GM12865 (cell line): ENCODE measurements around the gene CTNND2.

Source experiments
- DNase-seq: peaks from one replicate; pipeline ENCODE4 v3.0.0; 2010; ENCODE audit warnings: low read depth
- H3K4me3 ChIP-seq: 2 replicates; pipeline ENCODE4 v1.5.1; 2011; ENCODE audit warnings: mild to moderate bottlenecking, low read depth, low read length, control low read depth
- CTCF ChIP-seq: IDR thresholded peaks from 2 replicates; pipeline ENCODE4 v1.5.1; 2011; ENCODE audit warnings: low read length, control low read depth, low read depth, inconsistent platforms; ENCODE audit not compliant: insufficient read depth; ENCODE audit errors: missing control alignments

Gene CTNND2

DNA sequence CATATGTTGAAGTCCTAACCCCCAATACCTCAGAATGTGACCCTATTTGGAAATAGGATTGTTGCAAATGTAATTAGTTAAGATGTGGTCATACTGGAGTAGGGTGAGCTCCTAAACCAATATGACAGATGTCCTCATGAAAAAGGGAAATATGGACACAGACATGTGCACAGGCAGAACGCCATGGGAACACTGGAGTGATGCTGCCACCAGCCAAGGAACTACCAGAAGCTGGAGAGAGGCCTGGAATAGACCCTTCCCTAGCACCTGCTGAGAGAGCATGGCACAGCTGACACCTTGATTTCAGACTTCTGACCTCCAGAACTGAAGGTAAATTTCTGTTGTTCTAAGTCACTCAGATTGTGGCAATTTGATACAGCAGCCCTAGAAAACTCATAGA, 110.8 kb downstream of the CTNND2 start:
- TF ChIP-seq CTCF: no peak
- DNase-seq: no peak
- no peak overlapping the region for H3K4me3 ChIP-seq

DNA sequence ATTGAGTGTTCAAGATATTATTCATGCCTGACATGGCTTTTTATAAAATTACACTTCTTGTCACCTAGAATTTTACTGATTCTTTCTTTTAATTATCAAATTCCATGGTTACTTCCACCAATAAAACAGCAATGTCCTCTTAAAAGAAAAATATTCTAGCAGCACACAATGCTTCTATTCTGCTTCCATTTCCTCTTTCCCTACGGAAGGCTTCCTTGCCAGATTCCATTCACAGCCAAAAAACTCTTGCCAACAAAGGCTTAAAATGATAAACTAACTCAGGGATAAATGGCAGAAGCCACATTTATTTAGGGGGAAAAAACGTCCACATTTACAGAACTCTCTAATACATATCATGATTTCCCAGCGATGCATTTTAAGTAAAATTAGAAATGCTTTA, 111.6 kb downstream of the CTNND2 start:
- H3K4me3 ChIP-seq: no peak overlapping the region
- TF ChIP-seq CTCF: no peak
- DNase-seq: no peak

GRCh38 chr5:11791792-11792191, 112.5 kb downstream of the CTNND2 start:
- DNase-seq: no peak
- TF ChIP-seq CTCF: no peak
- H3K4me3 ChIP-seq: no peak overlapping the region

DNA sequence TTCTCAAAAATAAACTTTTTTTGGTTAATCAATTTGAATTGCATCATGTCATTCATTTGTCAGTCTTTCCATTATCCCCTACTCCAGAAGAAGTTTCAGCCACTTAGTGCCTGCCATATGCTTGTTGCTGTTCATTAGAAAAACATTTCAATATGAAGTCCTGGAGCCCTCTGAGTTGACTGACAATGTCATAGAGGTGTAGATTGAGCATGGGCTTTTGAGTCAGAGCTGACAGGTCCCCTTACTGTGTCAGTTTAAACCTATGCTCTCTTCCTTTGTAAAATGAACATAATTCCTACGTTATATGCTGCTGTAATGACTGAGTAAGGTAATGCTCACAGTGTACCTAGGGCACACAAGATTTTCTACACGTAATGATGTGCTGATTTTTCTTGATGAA, 114.0 kb downstream of the CTNND2 start:
- TF ChIP-seq CTCF: no peak
- DNase-seq: no peak
- H3K4me3 ChIP-seq: no peak overlapping the region

GRCh38 chr5:11785771-11786352, 118.4 kb downstream of the CTNND2 start:
- no peak for DNase-seq
- TF ChIP-seq CTCF: no peak
- no peak overlapping the region for H3K4me3 ChIP-seq

DNA sequence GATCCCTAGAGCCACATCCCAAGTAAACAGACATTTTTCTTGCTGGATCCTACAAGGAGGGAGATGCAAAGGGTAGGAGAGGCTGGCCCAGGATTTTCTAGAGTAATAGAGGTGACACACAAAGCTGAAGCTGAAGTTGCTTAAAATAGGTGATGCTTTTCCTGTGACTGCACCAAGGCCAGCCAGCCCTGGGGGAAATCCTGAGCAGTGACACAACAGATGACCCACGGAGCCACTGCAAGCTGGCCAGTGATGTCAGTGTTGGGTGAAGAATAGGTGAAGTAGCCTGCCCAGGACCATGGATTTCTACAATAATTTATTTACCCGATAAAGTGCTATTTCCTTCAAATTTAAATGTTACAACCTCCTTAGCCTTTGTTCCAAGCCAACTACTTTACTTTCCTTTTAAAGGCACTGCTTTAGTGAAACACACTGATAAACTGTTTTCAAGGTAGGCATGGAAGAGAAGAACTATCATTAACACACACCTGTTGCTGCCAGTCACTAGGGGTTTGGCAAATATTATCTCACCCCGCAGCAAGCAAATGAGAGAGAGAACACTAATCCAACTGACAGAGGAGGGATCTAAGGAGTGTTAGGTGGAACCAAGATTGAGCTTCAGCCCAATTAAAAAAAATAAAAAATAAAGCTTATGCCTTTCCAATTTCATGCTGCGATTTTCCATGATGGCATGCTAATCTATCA, 123.5 kb downstream of the CTNND2 start:
- no peak for TF ChIP-seq CTCF
- DNase-seq: no peak
- H3K4me3 ChIP-seq: no peak overlapping the region

DNA sequence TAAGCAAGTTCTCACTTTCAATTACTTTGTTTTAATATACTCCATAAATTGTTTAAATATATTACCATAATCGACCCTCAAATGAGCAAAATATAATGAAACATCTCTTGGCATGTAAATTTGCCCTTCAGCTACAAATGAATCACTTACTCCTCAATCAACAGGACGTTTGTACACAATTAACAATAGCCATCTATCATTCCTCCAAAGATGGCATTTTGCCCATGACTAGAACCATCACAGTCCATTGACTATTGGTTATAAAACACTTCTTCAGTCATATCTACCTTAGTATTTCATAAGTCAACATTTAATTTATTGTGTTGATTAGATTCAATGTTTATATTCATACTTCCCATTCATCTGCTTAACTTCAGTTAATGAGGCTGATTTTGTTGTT, 127.2 kb downstream of the CTNND2 start:
- DNase-seq: no peak
- no peak overlapping the region for H3K4me3 ChIP-seq
- no peak for TF ChIP-seq CTCF
